ENCODE data around the gene CERT1.
"Not testable (repeated sequence)": the region's sequence is repeated elsewhere in the genome, so short reads cannot be mapped to it uniquely, and the experiment has no call there.

CERT1 gene

GRCh38 chr5:75340714-75341478 lies 170.5 kb downstream of the CERT1 start:
- no peak for DNase-seq

GRCh38 chr5:75338408-75338807 lies 173.0 kb downstream of the CERT1 start:
- DNase-seq, result no peak

- DNase-seq, result no peak
Observed at GRCh38 chr5:75337366-75338021, 173.9 kb downstream of the CERT1 start.

GRCh38 chr5:75336615-75337336 lies 174.7 kb downstream of the CERT1 start, which contains the start of gene HMGCR:
Gene HMGCR, plus strand, starts transcription at chr5:75337220. Its CDS starts 5,386 bp downstream, at chr5:75342606.
- peak; percentile 94 for DNase-seq

GRCh38 chr5:75335952-75336614 lies 175.3 kb downstream of the CERT1 start:
- DNase-seq, result peak; percentile 73

- DNase-seq, result no peak
Observed at GRCh38 chr5:75335486-75335885, 175.9 kb downstream of the CERT1 start.

- DNase-seq, result not testable (repeated sequence)
Observed at GRCh38 chr5:75334413-75334812, 177.0 kb downstream of the CERT1 start.

GRCh38 chr5:75333759-75334158 lies 177.7 kb downstream of the CERT1 start:
- not testable (repeated sequence) for DNase-seq

GRCh38 chr5:75331095-75332090 lies 180.0 kb downstream of the CERT1 start:
- no peak for DNase-seq

- DNase-seq, result no peak
Observed at GRCh38 chr5:75330404-75330803, 181.0 kb downstream of the CERT1 start.
